Left kidney (tissue), 2 donors: ENCODE data around the gene MYOD1. TPM values are rescaled to one million over a fixed set of nuclear protein-coding genes. Genes with fewer than 3 reads are reported as not detected.

Experiments used
- DNase-seq: peaks from one replicate; pipeline ENCODE4 v3.0.0-alpha.2; 2013
- polyA plus RNA-seq: library from polyadenylated mRNA; unstranded; fragments of 120-200 nt; gene quantifications from one replicate; pipeline ENCODE4 v1.2.1, GENCODE V29; 2013; ENCODE audit not compliant: insufficient read length

MYOD1 gene
- polyA plus RNA-seq, 1 donor = not detected

DNA sequence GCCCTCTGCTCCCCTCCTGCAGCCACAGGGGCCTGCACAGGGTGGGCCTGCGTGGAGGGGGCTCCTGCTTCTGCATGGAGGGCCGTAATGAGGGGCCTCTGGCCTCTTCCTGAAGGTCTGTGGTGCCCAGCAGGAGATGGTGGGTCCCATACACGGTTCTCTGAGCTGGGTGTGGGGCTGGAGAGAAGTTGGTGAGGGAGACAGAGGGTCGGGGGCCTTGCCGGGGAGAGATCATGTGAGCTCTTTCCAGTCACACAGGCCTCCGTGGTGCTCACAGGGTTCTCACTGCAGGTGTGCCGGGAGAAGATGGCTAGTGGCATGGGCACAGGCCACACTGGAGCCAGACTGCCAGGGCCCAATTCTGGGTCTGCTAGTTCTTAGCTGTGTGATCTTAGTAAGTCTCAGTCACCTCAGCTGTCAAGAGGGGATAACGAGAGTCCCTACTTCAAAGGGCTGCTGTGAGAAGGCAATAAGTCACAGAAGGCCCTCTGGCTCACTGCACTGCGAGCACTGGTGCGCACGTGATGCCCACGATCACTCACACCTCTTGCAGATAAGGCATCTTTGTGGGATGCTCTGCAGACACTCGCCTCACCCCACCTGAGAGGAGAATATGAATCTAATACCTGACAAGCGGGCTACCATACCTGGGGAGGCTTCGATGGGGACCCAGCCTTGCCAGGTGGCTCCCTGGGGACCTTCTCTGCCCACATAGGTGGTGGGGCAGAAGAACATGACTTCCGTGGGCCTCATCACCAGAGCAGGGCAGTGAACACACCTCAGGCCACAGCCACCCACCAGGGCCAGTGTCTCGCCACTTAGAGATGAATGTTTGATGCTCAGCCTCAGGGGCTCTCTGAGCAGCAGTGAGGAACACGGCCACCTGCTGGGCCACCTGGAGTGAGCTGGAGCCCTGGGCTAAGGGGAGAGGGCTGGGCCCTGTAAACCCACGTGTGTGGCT, 29.7 kb downstream of the MYOD1 start:
- no peak for DNase-seq

DNA sequence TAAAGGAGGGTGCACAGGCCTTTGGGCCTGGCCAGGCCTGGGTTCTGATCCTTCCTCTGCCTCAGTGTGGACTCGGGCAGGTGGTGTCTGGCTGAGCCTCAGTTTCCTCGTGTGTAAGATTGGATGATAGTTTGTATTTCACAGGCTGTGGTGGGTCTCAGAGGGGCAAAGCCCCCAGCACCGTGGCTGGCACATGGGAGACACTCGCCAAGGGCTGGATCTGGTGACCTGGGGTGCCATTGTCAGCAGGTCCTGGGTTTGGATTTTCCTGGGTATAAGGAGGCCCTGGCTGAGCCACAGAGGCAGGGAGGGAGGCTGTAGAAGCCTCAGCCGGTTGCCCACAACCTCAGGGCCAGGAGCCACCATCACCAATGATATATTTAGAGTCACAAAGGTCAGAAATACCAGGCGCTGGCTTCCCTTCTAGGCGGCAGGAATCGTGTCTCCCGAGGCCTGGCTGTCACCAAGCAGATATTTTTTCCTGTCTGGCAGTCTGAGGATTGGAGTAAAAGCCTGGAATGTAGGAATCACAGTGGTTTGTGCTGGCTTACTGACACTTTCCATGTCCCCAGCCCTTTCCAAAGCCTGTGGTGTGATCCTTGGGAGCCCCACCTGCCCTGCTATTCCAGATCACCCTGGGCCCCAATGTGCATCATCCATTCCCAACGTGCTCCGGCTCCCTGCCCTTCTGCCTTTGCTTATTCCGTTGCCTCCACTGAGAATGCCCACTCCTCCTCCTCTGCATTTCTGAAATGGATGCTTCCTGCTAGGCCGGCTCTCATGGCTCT, 30.8 kb downstream of the MYOD1 start:
- no peak for DNase-seq

DNA sequence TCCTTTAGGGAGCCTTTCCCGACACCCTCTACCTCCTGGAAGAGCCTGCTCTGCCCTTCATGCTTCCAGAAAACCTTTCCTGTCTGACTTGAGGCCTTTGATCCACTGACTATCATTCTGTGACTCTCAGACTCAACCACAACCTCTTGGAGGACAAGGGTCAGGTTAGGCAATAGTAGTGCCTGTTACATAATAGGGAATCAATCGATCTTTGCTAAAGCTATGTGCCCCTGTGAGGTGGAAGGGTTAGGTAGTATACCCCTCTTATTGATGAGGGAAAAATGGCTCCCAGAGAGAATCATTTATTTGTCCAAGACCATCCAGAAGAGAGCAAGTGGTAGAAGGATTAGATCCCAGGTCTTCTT, 31.4 kb downstream of the MYOD1 start:
- DNase-seq = no peak

DNA sequence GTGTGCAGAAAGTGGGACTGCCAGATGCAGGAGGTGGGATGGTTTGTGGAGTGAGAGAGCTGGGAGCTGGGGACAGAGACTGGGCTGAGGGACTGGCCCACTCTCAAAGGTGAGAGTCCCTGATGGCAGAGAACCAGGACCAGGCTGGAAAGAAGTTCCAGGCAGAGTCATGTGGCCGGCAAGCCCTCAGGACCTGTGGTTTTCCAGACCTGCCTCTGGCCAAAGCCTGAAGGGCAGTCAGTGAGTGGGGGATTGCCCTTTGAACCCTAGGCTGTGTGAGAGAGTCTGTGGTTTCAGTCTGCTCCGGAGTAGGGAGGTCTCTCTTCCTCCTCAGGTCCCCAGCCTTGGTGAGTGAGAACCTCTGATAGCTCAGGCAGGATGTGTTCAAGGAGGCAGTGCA, 32.2 kb downstream of the MYOD1 start:
- no peak for DNase-seq

DNA sequence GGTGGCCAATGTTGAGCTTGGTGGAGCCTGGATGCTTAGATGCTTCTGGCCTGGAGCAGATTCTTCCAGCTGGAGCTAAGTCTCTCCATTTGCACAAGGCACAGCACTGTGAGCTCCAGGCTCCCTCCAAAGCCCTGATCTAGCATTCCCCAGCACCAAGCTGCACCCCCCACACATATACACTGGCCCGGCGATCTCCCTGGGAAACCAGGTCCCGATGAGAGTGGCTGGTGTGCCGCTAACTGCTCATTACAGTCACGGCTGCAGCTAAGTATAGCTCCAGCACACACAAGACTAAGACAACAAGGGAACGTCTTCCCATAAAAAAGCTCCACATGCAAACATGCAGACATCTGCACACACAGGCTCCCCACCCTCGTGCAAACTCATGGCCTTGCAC, 32.8 kb downstream of the MYOD1 start:
- DNase-seq = no peak

DNA sequence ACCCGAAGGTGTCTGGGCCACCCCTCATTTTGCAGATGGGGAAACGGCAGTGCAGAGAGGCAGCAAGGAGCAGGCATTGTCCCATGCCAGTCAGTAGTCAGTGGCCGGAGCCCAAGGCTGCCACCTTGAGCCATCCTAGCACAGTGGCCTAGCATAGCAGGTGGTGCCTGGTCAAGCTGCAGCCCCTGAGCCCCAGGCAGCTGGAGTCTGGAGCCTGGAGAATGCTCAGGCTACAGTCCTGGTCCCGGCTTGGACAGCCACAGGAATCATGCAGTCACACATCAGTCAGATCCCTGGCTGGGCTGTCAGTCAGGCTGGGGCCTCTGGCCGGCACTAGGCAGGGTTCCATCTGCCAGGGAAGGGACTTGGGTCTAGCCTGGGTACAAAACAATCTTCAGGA, 33.8 kb downstream of the MYOD1 start:
- no peak for DNase-seq

DNA sequence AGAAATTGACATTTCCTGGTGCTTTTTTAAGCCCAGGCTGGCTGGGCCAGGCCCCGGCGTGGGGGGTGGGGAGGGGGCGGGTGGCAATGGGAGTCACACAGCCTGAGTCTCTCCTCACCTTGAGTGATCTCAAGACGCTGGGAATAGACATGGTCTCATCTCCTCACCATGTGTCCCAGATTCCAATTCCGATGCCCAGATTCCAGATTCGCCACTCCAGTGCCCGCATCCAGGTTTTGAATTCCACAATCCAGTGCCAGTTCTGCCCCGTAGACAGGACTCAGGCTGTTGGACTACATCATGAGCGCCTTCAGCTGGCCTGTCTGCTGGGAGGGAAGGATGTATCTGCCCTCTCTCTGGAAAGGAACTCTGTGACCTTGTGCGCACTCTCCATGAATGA, 34.3 kb downstream of the MYOD1 start:
- no peak for DNase-seq

DNA sequence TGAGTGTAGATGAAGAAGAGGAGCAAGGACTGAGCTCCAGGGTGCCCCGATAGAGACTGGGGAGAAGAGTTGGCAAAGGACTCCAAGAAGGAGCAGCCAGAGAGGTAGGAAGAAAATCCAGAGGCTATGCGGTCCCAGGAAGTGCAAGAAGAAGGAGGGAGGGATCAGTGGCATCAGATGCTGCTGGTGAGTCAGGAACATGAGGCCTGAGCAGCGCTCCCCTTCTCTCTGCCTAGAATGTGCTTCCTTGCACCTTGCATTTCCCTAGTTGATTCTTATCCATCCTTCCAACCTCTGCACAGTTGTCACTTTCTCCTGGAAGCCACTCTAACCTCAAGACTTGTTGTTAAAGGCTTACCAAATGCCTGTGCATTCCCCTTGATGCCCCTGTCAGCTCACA, 36.5 kb downstream of the MYOD1 start:
- DNase-seq = no peak

DNA sequence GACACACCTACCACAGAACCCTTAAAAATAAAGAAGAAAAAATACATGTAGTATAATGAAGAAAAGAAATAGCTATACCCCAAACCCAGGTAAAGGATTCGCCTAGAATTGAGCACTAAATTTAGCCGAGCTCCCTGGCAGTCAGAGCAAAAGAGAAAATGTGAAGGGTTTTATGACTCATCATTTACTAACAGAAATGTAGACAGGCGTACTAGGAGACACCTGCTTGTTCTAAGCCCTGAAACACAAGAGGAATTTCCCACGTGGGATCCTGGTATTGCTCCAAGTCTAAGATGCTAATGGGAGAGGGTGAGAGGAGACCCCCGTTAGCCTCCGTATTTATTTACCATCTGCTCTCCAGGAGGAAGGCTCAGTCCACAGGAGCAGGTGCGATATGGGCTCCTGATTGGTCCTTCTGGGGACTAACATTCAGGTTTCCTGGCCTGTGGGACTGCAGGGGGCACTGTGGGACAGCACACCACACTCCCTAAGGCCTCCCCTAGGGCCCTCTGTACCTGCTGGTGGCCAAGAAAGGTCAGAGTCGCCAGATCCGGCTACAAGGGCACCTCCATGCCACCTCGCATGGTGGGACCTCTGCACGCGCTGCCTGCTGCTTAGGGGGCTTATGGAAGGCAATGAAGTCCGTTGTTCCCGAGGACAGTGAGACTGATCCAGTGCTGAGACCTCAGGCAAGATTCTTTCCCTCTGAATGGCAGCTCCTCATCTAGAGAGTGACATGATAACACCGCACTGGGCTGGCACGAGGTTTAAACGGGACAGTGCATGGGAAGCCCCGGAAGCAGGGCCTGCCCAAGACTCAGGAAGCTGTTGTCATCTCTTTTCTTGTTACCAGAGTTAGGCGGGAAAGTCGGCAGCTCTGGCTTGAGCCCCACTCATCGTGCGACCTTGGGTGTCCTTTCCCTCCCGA, 41.0 kb downstream of the MYOD1 start:
- DNase-seq = no peak

DNA sequence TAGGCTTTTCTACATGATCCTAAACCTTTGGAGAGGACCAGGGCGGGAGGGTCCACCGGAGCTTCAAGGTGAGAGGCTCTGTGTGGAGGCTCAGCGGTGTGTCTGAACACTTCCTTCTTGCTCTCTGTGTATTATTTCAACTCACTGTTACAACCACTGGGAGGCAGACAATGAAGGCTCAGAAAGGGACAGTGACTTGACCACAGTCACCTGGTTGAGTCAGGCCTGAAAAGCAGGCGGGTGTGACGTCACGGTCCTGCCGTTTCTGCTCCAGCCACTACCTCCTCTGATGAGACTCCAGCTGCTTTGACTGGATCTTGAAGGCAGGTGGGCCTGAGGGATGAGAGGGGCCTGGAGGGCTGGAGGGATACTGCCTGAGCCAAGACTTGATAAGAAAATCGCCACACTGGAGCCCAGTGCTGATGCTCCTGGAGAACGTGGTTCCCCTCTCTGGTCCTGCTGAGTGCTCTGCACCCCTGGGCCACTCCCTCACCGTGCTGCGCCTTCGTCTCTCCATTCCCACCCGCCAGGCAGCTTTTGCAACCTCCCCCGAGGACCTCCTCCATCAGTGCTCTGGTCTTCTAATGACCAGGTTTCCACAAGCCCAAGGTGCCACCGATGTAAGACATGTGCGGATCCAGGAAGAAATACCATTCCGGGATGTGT, 43.1 kb downstream of the MYOD1 start:
- DNase-seq = no peak

DNA sequence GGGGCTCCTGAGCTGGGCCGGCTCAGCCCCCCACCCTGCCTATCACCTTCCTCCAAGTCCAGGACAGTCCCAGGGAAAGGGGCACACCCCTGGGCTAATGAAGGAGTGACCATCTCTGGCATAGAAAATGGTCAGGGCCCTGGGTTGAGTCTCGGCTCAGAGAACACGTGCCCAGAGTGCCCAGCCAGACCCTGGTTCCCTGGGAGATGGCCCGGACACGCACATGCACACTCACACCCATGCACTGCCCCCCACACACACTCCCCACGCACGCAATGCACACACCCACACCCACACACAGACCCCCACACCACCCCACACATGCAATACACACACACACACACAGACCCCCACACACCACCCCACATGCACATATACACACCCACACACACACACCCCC, 43.9 kb downstream of the MYOD1 start:
- no peak for DNase-seq

DNA sequence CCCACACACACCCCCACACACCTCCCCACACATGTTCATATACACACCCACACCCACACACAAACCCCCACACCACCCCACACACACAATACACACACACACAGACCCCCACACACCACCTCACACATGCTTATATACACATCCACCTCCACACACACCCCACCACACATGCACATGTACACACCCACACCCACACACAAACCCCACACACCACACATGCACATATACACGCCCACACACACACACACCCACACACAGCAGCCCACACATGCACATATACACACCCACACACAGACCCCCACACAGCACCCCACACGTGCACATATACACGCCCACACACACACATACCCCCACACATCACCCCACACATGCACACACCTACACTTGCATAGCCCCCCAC, 44.3 kb downstream of the MYOD1 start:
- DNase-seq = no peak

DNA sequence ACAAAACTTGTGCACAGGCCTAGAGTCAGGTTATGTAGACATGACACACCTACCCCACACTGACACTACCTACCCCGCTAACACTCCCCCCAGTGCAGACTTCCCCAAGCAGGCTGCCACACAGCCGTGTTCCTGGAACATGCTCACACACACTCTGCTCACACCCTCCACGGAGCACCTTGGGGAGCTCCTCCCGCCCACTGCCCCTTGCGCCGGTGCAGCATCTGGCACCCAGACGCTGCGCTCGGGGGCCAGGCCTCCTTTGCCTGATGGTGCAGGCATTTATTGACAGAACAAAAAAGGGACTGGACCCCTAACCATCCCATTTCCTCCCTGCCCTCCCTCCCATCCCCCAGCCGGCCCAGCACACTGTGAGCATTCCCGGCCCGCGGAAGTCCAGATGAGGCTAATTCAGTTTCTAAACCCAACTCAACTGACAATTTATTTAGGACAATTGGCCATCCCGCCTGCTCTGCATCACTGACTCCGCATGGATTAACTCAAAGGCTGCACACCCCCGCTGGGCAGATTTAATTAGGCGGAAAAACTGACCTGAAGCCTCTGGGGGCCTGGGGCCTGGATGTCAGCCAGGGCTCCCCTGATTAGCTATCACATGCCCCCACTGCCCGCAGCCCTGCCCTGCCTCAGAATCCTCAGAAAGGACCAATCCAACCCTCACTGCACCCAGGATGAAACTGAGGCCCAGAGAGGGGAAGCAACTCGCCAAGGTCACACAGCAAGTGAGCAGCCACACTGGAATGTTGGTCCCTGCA, 45.3 kb downstream of the MYOD1 start:
- no peak for DNase-seq

DNA sequence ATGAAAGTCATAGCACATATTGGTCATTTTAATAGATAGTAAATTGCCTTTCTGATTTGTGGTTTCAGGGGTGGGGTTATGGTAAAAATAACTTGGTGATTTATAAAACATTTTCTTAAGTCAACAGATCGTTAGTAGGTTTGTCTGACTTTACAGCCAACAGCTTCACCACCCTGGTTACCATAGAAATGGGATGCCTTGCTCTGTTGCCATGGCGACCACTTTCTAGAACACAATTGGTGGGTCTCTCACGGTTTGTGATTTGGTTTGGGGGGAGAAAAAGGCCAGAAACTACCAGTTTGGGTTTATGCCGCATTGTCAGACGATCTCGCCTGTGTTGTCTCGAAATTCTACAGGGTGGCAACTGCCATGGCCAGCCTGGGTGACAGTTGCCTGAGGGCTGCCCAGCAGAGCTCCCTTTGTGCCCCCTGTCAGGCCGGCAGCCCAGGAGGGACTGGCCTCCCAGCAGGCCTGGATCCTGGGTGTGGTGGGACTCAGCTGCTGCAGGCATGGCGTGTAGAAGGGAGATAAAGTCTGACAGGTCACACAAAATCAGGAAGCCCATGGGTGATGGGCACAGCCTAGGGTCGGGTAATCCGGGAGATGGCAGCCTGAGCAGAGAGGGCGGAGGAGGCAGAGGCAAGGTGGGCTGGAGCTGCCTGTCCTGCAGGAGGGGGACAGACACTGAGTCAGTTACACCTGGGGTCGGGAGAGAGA, 46.1 kb downstream of the MYOD1 start:
- DNase-seq = no peak

DNA sequence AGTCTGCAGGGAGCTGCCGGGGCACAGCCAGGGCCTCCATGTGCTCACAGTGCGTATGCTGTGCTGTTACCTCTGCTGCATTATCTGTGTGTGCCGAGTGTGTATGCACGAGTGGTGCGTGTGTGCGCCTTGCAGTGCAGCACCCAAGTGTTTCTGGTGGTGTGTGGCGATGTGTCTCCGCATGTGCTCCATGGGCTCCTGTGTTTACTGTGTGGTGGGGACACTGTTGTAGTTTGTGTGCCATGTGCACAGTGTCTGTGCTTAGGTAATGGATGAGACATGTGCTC, 46.6 kb downstream of the MYOD1 start:
- no peak for DNase-seq

DNA sequence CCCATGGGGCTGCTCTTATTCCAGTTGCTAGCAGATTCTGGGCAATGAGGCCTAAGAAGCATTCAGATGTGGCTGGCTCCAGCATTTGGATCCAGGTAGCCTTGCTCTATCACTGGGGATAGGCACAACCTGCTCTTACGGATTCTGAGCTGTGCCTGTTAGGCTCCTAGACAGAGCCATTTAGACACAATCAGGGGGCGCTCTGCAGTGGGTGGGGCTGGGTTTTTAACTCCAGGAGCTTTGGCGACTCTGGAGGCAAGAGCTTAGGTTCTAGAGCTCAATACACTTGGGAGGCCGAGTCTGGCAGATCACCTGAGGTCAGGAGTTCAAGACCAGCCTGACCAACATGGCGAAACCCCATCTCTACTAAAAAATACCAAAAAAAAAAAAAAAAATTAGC, 47.2 kb downstream of the MYOD1 start:
- no peak for DNase-seq

DNA sequence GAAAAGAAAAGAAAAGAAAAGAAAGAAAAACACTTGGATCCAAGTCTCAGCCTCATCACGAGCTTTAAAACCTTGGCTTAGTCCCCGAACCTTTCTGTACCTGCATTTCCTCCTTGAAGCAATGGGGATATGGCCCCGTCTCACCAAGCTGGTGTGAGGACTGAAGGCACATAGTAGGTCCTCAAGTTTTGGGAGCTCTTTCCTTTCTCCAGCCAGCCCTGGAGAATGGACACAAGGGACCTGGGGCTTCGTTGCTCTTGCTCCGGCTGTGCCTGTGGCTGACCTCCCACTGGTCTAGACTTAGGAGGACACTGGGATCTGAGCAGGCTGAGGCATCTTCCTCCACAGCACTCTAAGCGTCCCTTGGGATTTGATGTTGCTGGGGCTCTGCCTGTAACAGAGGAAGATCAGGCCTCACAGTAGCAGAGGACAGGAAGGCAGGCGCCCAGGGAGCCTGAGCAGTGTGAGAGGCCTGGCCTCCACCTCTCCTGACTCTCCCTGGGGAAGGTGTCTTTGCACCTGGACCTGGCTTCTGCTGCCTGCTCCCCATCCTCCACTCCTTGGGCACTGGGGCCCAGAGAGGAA, 48.0 kb downstream of the MYOD1 start:
- DNase-seq = no peak

DNA sequence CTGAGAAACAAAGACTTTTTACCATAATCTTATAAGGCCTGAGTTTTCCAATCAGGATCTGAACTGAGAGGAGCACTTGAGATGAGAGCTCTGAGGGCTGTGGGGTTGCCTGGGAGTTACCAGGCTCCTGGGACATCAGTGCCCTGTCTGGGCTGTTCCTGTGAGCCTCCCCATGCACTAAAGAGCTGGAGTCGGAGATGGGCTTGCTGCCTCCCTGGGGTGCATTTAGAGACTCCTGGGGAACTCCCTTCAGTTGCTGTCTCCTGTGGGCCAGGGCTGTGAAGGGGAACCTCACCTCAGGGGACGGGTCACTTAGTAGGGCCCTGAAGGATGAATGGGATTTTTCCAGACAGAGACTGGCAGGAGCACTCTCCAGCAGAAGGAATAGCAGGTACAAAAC, 48.5 kb downstream of the MYOD1 start:
- DNase-seq = no peak

DNA sequence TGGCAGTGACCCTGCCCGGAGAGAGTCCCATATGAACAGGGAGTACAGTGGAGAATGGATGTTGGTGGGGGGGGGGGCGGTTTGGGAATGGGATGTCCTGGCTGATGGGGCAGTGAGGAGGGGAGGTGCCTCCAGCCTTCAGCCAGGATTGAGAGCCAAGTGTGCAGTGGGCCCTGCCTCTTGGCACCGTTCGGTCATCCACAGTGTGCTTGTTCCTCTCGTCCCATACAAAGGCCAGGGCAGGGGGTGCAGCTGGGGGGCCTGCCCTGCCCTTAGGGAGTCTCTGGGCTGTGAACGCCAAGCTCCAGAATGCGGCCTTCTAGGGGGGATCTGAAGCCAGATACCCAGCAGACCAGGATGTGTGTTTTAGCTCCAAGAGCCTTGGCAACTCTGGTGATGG, 49.2 kb downstream of the MYOD1 start:
- DNase-seq = no peak

DNA sequence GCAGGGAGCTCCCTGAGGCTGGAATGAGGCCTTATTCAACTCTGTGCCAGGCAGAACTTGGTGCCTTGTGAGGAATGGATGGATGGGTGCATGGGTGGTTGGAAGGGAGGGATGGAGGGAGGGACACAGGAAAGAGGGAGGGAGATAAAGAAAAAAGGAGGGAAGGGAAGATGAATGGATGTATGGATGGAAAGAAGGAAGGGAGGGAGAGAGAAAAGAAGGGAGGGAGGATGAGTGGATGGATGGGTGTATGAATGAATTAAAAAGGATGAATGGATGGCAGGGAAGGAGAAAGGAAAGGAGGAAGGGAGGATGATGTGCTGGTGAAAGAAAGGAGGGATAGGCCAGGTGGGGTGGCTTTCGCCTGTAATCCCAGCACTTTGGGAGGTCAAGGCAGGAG, 49.8 kb downstream of the MYOD1 start:
- DNase-seq = no peak
